ENCODE results near the gene DHX57.
"Not testable (repeated sequence)": the region's sequence is repeated elsewhere in the genome, so short reads cannot be mapped to it uniquely, and the experiment has no call there.

DHX57 gene

DNA sequence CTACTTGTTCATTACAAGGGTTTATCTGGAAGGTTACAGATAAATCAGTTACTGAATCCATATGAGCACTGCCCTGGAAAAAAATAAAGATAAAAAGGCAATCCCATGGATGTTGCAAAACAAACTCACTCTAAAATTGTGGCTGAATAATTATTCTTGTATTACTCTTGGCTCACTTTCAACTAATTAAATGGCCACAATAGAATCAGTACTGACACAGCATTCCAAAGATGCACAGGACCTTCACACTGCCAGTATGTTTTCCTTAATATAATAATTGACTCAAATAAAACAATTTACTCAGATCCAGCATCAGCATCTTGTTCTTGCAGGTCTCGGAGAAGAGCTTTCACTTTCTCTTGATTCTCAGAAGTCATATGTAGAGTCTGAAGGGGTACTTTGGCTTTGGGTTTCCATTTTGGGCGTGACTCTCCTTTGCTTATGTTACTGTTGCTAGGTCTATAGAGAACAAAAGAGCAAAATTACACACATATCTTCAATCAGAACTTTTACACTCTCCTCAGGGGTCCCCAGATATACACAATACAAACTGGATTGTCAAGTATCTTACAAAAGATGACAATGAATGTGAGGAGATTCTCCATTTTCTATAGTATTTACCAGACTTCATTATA is 12.6 kb downstream of the DHX57 start:
- no peak for DNase-seq (ENCODE audit: low read depth)

DNA sequence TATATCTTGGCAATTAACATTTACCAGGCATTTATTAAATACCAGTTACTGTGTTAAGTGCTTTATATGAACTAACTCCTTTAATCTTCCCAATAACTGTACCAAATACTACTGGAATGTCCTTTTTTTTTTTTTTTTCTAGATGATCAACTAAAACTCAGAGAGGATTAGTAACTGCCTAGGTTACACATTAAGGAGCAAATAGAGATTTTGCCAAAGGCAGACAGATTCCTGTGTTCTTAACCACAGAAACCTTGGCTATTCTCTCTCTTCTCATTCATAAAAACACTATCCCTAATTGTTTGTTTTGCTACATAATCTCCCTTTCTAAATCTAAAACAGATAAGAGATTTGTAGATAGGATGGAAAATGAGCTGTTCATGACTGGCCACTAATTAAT is 13.3 kb downstream of the DHX57 start:
- no peak for DNase-seq (ENCODE audit: low read depth)

DNA sequence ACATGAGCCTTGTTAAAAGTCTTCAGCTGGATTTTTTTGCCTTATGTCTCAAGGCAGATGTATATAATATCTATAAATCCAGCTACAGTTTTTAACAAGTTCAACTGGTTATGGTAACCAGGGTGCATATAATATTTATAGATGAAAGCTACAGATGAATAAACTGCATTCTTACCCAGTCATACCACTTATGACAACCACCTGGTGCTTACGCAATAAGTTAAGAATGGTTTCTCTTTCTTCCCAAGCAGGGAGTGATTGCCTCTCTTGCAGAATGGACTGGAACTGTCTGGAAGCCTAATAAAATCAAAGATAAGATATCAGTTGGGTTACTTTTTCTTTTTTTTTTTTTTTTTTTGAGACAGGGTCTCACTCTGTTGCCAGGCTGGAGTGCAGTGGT is 19.6 kb downstream of the DHX57 start:
- DNase-seq (ENCODE audit: low read depth): no peak

DNA sequence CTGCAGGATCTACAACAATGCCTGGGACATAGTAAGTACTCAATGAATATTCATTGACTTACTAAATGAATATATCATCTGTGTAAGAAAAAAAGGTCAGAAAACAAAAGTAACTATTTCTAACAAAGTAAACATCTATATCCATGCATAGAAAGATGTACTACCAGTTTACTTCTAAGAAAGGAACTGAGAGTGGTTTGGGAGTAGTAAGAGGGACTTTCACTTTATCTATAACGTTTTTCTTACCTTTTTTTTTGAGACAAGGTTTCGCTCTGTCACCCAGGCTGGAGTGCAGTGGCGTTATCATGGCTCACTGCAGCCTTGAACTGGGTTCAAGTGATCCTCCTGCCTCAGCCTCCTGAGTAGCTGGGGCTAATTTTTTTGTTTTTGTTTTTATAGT is 25.7 kb downstream of the DHX57 start:
- no peak for DNase-seq (ENCODE audit: low read depth)

DNA sequence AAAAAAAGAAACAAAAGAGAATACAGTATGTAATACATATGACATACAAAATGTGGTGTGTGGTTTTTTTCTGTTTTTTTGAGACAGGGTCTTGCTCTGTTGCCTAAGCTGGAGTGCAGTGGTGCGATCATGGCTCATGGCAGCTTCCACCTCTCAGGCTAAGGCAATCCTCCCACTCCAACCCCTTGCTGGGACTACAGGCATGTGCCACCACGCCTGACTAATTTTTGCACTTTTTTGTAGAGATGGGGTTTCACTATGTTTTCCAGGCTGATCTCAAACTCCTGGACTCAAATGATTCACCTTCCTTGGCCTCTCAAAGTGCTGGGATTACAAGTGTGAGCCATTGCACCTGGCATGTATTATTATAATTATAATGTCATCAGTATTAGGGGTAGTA is 38.9 kb downstream of the DHX57 start:
- DNase-seq (ENCODE audit: low read depth): no peak

DNA sequence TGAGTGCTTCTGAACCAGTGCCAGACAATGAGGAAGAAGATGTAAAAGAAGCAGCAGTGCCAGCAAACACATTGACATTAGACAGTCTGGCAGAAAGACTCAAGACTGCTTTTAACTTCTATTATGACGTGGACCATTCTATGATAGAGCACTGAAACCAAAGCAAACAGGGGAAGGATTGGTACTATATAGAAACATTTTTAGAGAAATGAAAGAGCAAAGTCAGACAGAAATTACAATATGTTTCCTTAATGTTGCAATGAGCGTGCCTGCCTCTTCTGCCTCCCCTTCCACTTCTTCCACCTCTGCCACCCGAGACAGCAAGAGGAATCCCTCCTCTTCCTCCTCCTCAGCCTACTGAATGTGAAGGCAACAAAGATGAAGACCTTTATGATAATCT is 39.7 kb downstream of the DHX57 start:
- no peak for DNase-seq (ENCODE audit: low read depth)

DNA sequence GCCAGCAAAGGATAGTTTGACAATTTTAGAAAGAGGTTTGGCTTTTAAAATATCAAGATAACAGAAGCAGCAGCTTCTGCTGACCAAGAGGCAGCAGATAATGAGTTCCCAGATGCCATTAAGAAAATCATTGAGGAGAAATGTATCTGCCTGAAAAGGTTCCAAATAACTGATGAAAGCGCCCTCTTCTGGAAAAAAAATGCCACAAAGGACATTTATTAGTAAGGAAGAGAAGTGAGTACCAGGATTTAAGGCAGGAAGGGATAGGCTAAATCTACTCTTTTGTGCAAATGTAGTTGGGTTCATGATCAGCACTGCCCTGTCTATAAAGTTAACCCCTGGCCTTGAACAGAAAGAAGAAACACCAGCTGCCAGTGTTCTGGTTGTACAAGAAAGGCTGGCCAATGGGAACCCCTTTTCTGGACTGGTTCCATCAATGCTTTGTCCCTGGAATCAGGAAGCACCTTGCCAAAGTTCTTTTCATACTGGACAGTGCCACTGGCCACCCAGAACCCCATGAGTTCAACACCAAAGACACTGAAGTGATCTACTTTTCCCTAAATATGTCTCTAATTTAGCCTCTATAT is 40.6 kb downstream of the DHX57 start:
- DNase-seq (ENCODE audit: low read depth): no peak

DNA sequence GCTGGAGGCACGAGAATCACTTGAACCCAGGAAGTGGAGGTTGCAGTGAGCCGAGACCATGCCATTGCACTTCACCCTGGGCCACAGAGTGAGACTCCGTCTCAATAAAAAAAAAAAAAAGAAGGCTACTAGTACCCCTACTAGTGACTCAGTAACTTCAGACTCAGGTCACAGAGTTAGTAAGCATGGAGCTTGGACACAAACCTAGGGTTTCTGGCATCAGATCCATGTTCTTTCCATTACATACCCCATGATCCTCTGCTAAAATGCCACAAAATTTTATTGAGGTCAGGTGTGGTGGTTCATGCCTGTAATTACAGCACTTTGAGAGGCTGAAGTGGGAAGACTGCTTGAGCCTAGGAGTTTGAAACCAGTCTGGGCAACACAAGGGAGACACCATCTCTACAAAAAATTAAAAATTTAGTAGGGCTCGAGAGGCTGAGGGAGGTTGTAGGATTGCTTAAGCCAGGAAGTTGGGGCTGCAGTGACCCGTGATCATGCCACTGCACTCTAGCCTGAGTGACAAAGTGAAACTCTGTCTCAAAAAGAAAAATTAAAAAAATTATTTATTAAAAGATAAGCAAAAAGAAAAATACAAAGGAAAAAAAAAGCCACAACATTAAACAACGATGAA is 45.1 kb downstream of the DHX57 start:
- DNase-seq (ENCODE audit: low read depth): no peak

DNA sequence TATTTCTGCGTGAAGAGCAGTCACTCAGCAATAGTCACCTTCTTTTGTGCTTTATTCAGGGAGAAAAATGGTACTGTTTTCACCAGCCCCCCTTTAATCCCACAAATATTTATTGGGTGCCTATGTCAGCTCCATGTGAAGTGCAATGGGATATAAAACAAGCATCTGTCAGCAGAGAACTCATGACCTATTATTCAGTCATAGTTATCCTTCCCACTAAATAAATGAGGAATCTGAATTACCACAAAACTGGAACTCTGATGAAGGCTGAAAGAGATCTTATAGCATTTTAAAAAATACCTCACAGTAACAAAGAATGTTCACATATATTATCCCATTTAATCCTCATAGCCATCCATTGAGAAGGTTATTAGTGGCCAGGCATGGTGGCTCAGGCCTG is 45.8 kb downstream of the DHX57 start:
- DNase-seq (ENCODE audit: low read depth): no peak

DNA sequence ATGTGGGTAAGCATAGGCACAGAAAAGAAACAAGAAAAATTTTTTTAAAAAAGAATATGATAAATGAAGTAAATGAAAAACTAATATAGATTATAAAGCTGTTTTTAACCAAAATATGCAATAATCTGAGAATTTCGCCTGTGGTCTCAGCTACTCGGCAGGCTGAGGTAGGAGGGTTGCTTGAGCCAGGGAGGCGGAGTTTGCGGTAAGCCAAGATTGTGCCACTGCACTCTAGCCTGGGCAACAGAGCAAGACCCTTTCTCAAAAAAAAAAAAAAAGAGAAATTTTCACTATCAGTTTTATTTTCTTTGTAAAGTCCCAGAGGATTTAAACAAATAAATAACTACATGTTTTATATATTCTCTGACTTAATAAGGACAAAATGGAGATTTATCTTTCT is 47.3 kb downstream of the DHX57 start:
- no peak for DNase-seq (ENCODE audit: low read depth)

DNA sequence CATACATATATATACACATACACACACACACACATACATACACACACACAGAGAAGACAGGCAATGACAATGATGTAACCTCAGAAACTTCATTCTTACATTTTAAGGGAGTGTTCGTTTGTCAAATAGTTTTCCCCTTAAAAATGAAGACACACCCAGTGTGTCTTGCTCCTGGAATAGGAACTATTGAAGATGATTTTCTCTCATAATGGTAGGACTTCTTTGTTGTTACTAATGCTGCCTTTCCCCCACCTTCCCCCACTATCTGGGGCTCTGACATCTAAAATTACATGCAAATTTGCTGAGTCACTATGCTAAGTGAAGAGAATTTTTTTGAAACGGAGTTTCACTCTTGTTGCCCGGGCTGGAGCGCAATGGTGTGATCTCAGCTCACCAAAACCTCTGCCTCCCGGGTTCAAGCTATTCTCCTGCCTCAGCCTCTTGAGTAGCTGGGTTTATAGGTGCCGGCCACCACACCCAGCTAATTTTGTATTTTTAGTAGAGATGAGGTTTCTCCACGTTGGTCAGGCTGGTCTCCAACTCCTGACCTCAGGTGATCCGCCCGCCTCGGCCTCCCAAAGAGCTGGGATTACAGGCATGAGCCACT is 48.1 kb downstream of the DHX57 start:
- DNase-seq (ENCODE audit: low read depth): not testable (repeated sequence)

DNA sequence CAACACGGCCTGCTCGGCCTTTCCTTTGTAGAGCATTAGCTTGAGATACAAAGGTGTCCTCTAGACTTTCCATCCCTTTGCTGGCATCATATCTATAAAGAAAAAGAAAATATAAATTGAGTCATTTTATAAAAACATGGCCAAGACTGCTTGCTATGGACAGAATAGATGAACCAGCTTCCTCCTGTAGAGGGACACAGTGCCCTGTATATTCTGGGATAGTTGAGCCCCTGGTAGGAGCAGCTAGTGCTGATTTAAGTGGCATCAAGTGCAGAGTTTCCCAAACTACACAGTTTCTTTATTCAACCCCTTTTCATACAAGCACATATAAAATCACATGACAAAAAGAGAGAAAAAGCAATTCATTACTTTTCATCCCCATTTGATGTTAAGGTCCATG is 49.8 kb downstream of the DHX57 start:
- DNase-seq (ENCODE audit: low read depth): no peak

DNA sequence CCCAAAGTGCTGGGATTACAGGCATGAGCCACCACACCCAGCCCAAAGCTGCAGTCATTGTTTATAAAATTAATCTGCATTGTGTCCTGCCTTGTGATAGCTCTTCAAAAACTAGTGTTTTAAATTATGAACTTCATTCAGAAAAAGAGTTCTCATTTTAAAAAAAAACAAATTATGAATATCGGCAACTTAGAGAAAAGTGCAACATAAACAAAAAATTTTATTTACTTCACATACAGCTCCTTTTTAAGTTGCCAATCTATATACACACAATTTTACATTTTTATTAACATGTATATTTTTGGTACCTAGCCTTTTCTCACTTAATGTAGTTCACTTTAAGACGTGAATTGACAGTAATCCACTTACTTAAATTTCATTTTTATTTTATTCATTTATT is 50.8 kb downstream of the DHX57 start:
- no peak for DNase-seq (ENCODE audit: low read depth)

DNA sequence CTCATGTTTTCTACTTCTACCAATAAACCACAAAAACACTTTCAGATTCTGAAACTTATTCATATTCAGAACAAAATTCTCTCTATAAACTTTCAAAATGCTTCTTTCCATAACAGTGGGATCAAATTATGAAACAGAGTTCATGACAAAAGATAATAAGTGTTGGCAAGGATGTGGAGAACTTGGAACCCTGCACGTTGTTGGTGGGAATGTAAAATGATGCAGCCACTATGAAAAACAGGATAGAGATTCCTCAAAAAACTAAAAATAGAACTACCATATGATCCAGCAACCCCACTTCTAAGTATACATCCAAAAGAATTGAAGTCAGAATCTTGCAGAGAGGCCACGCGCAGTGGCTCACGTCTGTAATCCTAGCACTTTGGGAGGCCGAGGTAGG is 52.3 kb downstream of the DHX57 start:
- no peak for DNase-seq (ENCODE audit: low read depth)

DNA sequence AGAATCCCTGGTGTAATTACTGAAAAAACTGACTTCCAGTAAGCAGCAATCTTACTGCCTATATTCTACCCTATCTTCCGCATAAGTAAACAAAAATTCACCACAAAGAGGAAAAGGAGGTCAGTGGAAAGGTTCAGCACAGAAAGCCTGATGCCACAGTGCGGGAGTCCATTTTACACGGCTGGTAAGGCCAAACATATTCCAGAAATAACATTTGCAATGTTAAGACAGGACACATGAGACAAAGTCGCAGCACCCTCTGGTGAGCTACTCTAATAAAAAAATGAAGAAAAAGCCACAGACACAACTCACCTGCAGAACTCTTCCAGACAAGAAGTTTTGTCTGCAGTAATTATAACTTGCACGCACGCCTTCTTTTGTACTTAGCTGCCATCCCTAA is 57.2 kb downstream of the DHX57 start:
- no peak for DNase-seq (ENCODE audit: low read depth)

DNA sequence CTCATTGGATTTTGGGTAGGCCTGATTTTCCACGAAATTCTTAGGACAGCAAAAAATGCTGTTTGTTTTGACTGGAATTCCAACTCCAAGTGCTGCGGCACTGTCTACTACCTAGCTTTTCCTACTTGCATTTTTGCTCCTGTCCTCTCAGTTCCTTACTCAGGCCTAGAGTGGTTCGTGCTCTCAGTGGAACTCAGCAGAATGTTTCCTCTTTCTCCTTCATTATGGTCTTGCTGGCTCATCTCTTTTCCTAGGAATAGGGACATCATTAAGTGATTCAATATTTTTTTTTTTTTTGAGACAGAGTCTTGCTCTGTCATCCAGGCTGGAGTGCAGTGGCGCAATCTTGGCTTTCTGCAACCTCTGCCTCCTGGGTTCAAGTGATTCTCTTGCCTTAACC is 59.8 kb downstream of the DHX57 start:
- DNase-seq (ENCODE audit: low read depth): no peak

DNA sequence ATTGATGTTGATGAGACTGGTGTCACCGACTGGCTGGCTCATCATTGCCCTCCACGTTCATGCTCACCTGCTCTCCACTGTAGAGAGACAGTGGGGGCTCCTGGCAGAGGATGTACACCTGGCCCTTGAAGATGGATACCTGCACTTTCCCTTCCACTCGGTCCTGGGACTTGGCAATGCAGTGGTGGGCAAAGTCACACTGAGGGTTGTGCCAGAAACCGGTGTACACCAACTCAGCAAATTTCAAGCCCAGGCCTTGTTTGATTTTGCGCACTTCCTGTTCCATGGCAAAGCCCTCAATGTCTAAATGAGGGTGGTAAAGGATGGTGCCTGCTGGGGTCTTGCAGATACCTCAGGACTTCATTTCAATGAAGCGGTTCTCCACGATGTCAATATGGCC is 65.2 kb downstream of the DHX57 start:
- DNase-seq (ENCODE audit: low read depth): no peak

DNA sequence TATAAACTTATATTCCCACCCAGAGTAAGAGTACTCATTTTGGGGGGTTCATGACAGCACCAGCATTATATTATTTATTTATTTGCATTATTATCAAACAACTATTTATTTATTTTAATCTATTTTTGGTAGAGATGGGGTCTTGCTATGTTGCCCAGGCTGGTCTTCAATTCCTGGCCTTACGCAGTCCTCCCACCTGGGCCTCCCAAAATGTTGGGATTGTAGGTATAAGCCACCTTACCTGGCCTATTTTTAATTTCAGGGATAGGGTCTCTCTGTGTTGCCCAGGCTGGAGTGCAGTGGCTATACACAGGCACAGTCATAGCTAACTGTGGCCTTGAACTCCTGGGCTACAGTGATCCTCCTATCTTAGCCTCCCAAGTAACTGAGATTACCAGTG is 67.1 kb downstream of the DHX57 start:
- no peak for DNase-seq (ENCODE audit: low read depth)

DNA sequence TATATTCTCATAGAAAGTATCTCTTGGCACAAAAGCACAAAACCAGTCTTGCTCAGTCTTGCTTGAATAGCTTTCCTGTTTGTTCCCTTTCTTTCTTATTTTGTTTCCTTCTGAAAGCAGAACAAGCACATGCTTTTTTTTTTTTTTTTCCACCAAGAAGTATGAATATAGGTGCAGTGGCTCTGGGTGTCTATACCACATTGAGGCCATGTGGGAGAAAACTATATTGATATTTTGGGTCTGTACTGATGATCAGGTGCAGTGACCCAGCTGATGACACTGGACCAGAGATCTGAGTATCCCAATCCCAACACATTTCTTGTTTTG is 69.0 kb downstream of the DHX57 start:
- no peak for DNase-seq (ENCODE audit: low read depth)

DNA sequence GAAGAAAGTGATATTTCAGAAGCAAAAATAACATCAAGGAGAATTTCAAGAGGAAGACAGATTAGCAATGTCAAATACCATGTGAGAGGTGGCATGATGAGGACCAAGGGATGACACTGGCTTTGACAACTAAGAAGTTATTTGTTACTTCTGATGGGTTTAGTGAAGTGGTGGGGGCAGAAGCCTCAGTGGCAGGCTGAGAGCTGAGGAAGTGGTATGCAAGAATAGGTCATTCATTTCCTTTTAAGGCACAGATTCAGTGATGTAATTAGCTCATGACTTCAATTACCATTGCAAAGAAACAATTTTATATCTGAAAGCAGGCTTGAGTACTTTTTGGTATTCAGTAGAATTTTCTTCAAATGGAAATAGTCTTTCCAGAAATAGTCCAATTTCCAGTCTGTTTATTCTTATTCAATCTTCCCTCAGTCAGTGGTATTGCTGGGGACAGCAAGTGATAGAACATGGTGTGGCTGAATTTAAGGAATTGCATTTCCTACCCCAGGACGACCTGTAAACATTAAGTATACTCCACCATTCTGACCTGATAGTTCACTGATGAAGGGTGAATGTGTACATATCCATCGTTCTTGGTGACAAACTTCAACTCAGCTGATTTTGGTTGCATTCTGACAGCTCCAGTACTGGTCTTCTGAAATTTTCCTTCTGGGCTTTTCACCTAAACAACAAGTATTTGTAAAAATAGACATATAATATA is 69.6 kb downstream of the DHX57 start:
- no peak for DNase-seq (ENCODE audit: low read depth)

DNA sequence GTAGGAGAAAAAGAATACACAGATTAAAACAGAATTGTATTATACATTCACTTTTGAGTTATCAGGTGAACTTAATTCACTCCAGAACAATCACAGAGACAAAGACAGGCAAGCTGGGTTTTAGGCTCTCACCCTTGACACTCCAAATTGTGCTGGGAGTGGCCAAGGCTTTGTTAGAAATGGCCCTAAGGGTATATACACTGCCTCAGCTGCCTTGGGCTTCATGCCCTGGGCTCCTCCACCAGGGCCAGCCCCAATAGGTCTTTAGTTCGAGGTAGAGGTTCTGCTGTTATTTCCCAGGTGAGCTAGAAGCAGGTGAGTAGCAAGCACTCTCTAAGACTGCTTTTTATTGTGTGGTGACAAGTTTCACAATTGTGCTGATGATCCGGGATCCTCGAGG is 77.8 kb downstream of the DHX57 start:
- DNase-seq (ENCODE audit: low read depth): no peak

DNA sequence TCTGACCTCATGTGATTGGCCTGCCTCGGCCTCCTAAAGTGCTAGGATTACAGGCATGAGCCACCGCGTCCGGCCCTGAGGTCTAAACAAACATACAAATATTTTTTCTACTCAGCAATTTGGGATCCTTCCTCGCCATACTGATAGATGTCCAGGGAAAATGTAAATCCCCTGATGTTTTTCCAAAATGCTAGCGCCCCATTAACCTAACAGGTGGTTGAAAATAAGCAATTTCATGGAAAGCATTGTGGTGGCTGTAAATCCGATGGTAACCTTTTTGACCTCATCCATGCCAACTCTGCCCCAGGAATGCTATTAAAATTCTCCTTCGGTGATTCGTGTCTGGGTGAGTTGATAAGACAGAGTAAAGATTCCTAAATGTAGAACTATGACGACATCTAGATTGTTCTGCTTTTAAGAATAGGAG is 78.5 kb downstream of the DHX57 start:
- DNase-seq (ENCODE audit: low read depth): no peak

DNA sequence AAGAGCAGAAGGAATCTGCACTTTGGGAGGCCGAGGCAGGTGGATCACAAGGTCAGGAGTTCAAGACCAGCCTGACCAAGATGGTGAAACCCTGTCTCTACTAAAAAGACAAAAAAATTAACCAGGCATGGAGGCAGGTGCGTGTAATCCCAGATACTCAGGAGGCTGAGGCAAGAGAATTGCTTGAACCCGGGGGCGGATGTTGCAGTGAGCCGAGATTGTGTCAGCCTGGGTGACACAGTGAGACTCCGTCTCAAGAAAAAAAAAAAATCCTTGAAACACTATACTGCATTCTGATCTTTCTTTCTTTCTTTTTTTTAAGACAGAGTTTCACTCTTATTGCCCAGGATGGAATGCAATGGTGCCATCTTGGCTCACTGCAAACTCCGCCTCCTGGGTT is 80.7 kb downstream of the DHX57 start:
- not testable (repeated sequence) for DNase-seq (ENCODE audit: low read depth)

All from activated T-cell treated with anti-CD3 and anti-CD28 coated beads for 24 hours (primary cell).